AG09319 (cell line): ENCODE measurements around the gene ZNF536.
"Not testable (repeated sequence)": the region's sequence is repeated elsewhere in the genome, so short reads cannot be mapped to it uniquely, and the experiment has no call there.

ENCODE experiments used
- DNase-seq: peaks from one replicate; pipeline ENCODE4 v3.0.0-alpha.2; 2010; ENCODE audit warnings: low read depth; ENCODE audit errors: extremely low read depth
- TF ChIP-seq, protein P1 (sequence below): IDR thresholded peaks from 2 replicates; pipeline ENCODE4 v1.5.1; 2011; ENCODE audit warnings: low read depth, mild to moderate bottlenecking, inconsistent platforms, low read length, moderate library complexity

The ZNF536 gene

GRCh38 chr19:30391554-30392551, 19.7 kb downstream of the ZNF536 start:
- DNase-seq, result no peak
- TF ChIP-seq, protein P1, sequence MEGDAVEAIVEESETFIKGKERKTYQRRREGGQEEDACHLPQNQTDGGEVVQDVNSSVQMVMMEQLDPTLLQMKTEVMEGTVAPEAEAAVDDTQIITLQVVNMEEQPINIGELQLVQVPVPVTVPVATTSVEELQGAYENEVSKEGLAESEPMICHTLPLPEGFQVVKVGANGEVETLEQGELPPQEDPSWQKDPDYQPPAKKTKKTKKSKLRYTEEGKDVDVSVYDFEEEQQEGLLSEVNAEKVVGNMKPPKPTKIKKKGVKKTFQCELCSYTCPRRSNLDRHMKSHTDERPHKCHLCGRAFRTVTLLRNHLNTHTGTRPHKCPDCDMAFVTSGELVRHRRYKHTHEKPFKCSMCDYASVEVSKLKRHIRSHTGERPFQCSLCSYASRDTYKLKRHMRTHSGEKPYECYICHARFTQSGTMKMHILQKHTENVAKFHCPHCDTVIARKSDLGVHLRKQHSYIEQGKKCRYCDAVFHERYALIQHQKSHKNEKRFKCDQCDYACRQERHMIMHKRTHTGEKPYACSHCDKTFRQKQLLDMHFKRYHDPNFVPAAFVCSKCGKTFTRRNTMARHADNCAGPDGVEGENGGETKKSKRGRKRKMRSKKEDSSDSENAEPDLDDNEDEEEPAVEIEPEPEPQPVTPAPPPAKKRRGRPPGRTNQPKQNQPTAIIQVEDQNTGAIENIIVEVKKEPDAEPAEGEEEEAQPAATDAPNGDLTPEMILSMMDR, result no peak

- TF ChIP-seq, protein P1, result no peak
- no peak for DNase-seq
These were observed 20.9 kb downstream of the ZNF536 start for GRCh38 chr19:30393046-30393445.

GRCh38 chr19:30393729-30394480, 21.7 kb downstream of the ZNF536 start:
- TF ChIP-seq, protein P1, result no peak
- DNase-seq, result no peak

DNA sequence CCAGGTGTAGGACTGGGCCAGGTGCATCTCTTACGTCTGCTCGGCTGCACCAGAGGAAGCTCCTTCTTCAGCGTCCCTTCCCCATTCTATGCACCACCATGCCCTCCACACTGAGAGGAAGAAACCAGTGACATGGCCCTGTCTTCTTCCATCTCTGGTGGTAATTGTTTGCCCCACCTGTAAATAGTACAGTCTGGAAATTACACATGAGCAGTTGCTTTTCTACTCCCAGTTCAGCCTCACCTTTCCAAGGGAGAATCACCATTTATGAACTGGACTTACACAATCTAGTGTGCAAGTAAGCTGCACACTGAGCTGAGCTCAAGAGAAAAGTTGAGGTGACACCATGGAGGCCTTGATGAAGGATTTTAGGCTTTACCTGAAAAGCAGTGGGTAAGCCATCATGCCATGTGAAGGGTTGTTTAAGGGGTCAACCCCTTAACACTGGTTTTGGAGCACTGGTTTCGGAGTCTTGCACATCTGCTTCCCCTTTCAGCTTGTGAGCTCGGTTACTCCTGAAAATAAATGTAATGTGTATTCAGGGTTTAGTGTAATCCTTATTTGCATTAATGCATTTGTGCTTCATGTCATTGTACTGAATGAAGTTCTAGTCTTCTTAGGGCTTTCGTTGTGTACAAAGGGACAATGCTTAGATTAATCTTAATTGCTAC, 22.4 kb downstream of the ZNF536 start:
- DNase-seq, result no peak
- TF ChIP-seq, protein P1, result no peak

DNA sequence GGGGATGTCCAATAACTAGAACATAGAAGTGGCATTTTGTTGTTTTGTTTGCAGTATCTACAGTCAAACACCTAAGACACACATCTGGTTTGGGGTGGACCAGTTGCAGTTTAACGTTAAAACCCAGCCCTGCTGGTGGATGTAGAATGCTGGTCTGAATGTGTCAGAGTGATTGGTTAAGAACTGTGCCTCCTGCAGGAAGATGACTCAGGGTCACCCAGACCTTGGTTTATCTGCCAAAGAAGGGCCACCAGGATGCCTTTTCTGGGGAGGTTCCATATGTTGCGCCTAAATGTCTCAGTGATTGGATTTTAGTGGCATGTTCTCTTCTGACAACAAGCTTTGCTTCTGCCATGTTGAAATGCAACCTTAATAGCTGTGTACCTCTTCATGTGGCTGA, 23.1 kb downstream of the ZNF536 start:
- TF ChIP-seq, protein P1, result no peak
- no peak for DNase-seq

GRCh38 chr19:30398539-30398938, 26.4 kb downstream of the ZNF536 start:
- not testable (repeated sequence) for DNase-seq

GRCh38 chr19:30401956-30402355, 29.8 kb downstream of the ZNF536 start:
- DNase-seq, result no peak
- TF ChIP-seq, protein P1, result no peak
